HK-2 (cell line): ENCODE results near the gene PALM2AKAP2.
"Not testable (repeated sequence)": the region's sequence is repeated elsewhere in the genome, so short reads cannot be mapped to it uniquely, and the experiment has no call there.

Source experiments
- DNase-seq: peaks from one replicate; pipeline ENCODE4 v3.0.0-alpha.2; 2018; ENCODE audit not compliant: unreplicated experiment

PALM2AKAP2 gene

DNA sequence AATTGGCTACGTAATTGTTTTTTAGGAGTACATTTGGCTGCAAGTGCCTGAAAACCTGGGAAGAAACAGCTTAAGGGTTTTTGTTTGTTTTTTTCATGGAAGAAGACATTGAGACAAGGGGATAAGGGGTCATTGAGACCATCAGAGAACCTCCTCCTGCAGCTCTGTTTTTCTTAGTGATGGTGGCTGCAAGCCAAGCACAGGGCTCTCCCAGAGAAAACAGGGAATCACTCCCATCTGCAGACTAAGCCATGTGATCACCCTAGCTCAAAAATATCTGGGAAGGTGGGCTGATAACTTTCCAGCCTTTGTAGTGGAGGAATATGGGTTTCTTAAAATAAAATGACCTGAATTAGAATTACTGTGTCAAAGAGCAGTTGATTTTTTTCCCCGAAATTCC is 25.1 kb downstream of the PALM2AKAP2 start:
- DNase-seq, result no peak

DNA sequence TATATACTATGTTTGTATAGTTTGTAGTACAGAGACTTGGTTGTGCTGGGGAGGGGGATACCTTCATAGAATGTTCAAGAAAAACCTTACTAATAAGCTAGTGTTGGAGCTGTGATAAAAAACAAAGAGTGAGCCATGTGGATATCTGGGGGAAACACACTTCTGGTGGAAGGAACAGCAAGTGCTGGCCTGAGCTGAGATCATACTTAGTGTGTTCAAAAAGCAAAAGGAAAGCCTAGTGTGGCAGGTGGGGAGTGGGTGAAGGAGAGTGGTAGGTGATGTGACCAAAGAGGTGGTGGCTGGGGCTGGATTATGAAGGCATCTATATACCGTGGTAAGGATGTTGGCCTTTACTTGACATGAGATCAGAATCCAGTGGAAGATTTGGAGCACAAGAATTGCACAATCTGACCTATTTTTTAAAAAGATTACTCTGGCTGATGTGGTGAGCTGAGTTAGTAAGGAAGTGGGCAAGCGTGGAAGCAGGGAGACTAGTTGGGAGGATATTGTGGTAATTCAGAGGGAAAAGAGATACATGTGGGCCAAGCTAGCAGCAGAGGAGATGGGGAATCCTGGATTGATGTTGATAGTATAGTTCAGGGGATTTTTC is 26.6 kb downstream of the PALM2AKAP2 start:
- DNase-seq, result no peak

DNA sequence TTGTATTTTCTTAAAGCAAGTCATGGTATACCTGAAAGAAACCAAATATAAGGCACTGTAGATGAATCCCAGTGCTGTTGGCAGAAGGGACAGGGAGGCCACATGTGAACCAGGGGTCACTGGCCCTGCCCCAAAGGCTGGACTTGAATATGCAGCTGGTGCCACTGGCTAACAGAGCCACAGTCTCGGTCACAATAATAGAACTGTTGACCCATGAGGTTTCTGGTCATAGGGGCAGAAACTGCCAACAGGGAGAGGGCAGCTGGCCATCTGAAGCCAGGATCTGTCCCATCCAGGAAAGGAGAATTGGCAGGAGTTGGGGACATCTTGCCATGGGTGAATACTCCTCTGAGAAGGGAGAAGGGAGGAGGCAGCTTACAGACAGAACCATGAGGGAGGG is 31.9 kb downstream of the PALM2AKAP2 start:
- no peak for DNase-seq

DNA sequence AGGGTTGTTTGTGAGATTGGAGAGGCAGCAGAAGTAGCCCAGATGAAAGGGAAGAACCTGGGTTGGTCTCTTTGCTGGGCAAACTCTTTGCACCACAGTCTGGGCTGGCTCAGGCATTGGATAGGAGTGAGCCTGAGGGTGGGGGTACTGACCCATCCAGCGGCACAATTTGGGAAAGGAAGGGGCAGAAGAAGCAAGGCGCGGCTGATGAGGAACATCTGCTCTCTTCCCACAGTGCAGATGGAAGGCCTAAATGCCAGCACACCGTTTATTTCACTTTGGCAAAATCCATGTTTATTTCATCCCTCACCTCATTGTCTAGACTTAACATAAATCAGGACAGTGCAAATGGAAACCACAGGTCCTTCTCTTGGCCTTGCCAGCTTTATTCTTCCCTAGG is 32.3 kb downstream of the PALM2AKAP2 start:
- DNase-seq, result no peak

DNA sequence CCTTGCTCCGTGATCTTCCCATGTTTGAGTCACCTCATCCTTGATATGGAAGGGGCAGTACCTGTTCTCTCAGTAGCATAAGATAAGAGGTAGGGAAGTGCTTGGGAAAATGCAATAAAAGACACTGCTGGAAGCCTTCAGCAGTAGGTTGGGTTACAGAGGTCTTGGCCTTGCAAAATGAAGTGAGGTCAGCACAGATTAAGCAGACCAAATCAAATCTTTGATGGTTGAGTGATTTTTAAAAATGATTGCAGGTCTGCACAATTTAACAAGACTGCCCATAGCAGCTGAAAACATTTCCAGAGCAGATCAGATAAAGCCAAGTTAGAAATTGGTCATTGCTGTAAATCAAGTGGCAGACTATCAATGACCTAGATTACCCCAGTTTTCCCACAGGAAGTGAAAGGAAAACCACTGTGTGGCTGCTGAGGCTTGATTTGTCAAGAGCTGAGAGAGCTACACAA is 32.9 kb downstream of the PALM2AKAP2 start:
- DNase-seq, result no peak

DNA sequence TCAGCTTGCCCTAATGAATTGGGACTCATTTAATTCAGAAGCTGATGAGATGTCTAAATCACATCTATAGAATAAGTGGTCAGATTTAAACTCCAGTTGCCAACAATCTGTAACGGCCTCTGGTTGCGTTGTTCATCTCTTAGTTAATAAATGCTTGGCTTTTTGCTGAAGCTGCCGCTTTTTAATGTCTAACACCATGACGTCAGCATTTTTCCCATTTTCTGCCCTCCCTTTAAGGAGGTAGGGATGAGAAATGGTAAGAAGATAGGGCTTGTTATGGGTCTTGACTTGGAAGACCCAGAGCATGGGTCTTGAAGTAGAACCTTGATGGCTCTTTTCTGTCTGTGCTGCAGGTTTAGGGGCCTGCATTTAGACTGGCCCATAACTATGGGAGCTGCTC is 33.3 kb downstream of the PALM2AKAP2 start:
- DNase-seq, result no peak

DNA sequence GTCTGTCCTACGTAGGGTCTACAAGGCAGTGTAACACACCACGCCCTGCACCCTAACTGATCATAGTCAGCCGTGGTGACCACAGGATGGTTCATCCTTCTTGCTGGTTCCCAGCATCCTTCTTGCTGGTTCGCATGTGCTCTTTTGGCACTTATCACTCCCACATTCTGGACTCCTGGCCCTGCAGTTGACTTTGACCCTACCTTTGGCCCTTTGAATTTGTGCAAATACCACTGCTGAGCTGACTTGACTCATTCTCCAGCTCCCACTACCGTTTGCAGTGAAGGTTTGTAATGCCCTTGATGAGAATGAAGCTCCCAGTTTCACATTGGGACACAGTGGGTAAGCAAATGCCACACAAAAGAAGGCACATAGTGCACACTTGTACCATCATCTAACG is 33.8 kb downstream of the PALM2AKAP2 start:
- DNase-seq, result no peak

DNA sequence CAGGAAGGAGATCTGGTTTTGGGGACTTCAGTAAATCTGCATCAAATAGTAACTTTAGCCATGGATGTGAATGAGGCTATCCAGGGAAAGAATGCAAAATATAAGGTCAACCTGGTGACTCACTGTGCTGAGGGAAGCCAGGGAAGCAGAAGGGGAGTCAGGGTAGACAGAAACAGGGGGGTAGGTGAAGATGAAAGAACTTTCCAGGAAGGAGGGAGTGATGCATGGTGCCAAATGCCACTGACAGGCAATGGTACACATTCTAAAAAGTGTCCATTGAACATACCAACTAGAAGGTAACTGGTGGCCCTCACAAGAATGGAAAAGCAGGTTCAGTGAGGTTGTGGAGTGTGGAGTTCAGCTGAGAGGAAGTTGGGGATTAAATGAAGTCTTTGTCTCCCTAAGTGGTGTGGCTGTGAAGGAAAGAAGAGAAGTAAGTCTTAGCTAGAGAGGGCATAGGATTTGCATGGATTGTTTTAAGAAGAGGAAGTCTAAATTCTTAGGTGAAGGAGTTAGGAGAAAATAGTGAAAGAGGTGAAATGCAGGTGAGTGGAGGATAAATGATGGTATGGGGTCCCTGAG is 35.5 kb downstream of the PALM2AKAP2 start:
- no peak for DNase-seq

DNA sequence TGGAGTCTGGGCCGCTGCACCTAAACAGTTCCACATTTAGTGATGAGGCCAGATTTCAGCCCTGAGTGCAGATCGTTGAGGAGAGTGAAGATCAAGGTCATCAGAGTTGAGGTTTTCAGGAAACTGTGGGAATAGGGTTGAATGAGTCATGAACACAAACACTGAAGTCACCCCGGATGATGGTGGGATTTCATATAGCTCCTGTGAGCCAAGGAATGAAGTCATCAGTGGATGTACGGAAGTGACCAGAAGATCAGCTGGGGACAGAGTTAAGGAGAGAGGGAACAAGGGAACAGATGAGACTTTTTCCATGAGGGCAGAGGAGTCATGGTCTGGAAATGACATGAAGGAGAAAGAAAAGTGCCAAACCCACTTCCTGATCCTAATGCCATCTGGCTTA is 36.5 kb downstream of the PALM2AKAP2 start:
- DNase-seq, result peak; percentile 64

DNA sequence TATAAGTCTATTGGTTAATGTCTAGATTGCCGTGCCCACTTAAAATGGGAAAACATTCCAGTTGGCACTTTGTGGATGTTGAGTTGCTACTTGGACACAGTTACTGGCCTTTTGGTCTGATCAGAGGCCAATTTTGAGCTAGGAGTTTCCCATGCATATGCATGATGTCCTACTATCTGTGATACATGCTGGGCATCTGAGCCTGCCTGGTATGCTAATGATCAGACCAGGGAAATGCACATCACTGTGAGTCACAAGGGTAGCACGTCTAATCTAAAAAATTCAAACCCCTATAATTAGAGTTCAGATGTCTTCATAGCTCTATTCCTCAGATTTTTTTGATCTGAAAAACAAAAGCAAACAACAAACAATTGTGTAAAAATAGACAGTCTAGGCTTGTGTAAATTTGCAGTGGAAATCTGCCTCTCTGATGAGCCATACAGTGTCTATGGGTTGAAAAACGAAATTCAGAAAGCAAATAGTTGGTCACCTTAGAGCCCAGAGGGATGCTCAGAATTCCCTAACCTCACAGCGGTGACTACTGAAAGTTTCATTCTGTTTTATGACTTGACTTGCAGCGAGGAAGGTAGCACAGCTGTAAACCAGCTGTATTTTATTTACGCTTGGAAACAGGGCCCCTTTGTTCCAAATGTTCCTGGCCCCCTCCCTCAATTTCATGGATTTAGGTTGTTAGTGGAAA is 37.3 kb downstream of the PALM2AKAP2 start:
- DNase-seq, result no peak

DNA sequence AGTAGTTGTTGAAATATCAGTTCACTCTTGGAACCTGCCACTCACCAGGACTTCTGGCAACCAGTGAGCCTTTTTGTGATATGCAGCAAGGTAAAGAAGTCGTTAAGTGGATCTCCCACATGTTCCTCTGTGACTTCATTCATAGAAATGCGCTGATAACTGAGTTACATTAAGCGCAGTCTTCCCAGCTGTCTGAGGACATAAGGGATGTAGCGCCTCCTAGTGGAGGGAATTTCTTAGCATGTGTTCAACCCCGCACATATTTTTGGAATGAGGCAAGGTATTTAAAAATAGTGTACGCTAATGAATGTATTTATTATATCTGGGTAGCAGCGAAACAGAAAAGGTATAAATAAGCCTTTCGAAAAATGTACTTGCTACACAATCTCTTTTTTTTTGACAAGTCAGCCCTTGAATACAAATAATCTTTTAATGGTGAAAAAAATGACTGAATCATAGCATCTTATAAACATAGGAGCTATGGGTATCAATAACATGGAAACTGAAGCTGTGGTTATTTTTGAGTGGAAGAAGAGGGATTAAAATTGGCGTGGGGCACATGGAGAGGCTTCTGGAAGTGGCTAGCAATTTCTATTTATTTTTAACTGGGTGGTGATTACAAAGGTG is 38.0 kb downstream of the PALM2AKAP2 start:
- DNase-seq, result peak; percentile 65

DNA sequence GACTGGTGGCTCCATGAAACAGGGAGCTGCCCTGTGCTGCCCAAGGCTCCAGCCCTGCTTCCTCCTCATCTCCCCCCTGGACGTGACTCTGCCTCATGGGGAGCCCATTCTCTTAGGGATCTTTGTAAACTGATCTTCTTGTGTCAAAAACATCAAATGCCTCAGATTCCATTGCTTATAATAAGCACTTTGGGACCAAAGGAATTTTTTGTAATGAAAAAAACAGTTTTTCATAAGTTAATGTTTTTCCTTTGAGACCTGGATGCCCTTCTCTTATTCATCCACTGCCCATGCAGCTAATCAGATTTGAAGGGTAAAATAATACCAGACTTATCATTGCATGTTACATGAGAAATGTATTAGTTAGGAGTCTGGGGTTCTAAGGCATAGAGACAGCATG is 41.7 kb downstream of the PALM2AKAP2 start:
- DNase-seq, result no peak

DNA sequence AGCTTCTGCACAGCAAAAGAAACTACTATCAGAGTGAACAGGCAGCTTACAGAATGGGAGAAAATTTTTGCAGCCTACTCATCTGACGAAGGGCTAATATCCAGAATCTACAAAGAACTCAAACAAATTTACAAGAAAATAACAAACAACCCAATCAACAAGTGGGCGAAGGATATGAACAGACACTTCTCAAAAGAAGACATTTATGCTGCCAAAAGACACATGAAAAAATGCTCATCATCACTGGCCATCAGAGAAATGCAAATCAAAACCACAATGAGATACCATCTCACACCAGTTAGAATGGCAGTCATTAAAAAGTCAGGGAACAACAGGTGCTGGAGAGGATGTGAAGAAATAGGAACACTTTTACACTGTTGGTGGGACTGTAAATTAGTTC is 45.4 kb downstream of the PALM2AKAP2 start:
- not testable (repeated sequence) for DNase-seq

DNA sequence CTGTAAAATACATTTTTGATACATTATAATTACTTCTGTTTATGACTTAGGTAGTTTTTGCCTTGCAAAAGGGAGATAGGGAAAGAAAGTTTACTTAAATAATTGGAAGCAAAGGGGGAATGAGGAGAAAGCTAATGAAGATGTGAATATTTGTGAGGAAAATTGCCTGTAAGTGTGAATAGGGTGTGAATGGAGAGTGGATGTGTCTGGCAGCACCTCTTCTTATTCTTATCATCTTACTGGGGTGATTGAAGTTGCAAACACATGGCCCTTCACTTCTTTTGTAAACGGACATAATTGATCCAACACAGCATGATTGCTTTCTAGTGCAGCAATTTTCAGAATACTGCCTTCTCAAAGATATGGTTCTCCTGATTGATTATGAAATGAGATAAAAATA is 46.6 kb downstream of the PALM2AKAP2 start:
- DNase-seq, result no peak

DNA sequence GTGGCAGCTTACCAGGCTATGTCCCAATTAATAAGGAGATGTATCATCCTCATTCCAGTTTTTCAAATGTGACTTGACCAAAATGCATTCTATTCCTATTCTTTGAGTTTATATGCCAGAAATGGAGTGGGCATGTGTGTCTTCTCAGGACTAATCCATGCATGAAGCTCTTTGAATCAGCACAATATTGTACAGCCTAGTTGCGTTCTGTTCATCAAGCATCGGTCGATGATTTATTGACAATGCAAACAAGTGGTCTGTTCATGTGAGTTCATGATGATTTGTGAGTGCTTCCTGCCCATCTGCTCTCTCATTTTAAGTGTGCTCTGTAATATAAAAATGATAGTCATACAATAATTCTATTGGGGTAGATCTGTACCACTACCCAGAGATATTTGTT is 48.3 kb downstream of the PALM2AKAP2 start:
- no peak for DNase-seq
